ENCODE data around the gene B4GALT7.
A peak's percentile ranks its signal among the peaks of the same experiment; 100 is the strongest.

Gene B4GALT7, protein sequence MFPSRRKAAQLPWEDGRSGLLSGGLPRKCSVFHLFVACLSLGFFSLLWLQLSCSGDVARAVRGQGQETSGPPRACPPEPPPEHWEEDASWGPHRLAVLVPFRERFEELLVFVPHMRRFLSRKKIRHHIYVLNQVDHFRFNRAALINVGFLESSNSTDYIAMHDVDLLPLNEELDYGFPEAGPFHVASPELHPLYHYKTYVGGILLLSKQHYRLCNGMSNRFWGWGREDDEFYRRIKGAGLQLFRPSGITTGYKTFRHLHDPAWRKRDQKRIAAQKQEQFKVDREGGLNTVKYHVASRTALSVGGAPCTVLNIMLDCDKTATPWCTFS
- long read RNA-seq, transcript B4GALT7-201 (6 exons, 1,747 nt): major isoform, 33 of 47 reads
- long read RNA-seq, partial matches to known transcripts: 0 of 47 reads
- long read RNA-seq, other reads (novel, unspliced or antisense): 11 of 47 reads

DNA sequence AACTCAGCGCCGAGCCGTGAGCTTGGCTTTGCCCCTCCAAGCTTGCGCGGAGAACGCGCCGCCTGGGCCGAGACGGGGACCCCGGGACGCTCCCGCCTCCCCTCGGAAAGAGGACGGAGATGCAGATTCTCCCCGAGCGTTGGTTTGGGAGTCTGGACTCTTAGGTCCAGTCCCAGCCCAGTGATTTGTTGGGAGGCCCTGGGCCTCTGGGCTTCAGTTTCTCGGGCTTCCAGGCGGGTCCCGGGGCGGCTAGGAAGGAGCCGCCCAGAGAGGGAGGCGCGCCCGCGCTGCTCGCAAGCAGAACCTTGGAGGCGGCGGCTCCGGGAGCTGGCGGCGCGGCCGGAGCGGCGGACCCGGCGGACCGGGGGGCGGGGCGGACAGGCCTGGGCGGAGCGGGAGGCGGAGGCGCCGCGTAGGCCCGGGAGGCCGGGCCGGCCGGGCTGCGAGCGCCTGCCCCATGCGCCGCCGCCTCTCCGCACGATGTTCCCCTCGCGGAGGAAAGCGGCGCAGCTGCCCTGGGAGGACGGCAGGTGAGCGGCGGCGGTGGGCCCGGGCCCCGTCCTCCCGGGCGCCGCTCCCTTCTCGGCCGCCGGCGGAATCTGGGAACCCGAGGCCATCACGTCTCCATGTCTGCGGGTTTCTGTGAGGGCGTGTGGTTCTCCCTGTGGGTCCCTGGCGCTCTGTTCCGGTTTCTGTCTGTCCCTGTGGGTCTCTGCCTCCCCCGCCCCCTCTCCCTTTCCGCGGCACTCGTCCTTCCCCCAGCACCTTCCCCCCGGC is at the start of gene B4GALT7:
Gene B4GALT7, plus strand, starts transcription at position 402 of the 777 bp plus-strand sequence. Its CDS starts 79 bp downstream, at position 481.
- peak; percentile 67 to 74 for DNase-seq (ENCODE audit: low read depth in 1 of 2, low spot score in 1 of 2)
- TF ChIP-seq GABPA (IDR thresholded peaks at IDR 0.05; ENCODE audit: low read depth) (peak; percentile 81), SPI1 (IDR thresholded peaks at IDR 0.05; ENCODE audit: borderline replicate concordance, low read depth) (peak; percentile 37; the same call in 1 of the 2 replicates), POLR2AphosphoS5 (IDR thresholded peaks at IDR 0.05; ENCODE audit: low read depth) (peak; percentile 62)
- TF ChIP-seq, protein P1, sequence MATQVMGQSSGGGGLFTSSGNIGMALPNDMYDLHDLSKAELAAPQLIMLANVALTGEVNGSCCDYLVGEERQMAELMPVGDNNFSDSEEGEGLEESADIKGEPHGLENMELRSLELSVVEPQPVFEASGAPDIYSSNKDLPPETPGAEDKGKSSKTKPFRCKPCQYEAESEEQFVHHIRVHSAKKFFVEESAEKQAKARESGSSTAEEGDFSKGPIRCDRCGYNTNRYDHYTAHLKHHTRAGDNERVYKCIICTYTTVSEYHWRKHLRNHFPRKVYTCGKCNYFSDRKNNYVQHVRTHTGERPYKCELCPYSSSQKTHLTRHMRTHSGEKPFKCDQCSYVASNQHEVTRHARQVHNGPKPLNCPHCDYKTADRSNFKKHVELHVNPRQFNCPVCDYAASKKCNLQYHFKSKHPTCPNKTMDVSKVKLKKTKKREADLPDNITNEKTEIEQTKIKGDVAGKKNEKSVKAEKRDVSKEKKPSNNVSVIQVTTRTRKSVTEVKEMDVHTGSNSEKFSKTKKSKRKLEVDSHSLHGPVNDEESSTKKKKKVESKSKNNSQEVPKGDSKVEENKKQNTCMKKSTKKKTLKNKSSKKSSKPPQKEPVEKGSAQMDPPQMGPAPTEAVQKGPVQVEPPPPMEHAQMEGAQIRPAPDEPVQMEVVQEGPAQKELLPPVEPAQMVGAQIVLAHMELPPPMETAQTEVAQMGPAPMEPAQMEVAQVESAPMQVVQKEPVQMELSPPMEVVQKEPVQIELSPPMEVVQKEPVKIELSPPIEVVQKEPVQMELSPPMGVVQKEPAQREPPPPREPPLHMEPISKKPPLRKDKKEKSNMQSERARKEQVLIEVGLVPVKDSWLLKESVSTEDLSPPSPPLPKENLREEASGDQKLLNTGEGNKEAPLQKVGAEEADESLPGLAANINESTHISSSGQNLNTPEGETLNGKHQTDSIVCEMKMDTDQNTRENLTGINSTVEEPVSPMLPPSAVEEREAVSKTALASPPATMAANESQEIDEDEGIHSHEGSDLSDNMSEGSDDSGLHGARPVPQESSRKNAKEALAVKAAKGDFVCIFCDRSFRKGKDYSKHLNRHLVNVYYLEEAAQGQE (IDR thresholded peaks at IDR 0.05; ENCODE audit: insufficient replicate concordance, low read depth): peak; percentile 12
- TF ChIP-seq, protein P2, sequence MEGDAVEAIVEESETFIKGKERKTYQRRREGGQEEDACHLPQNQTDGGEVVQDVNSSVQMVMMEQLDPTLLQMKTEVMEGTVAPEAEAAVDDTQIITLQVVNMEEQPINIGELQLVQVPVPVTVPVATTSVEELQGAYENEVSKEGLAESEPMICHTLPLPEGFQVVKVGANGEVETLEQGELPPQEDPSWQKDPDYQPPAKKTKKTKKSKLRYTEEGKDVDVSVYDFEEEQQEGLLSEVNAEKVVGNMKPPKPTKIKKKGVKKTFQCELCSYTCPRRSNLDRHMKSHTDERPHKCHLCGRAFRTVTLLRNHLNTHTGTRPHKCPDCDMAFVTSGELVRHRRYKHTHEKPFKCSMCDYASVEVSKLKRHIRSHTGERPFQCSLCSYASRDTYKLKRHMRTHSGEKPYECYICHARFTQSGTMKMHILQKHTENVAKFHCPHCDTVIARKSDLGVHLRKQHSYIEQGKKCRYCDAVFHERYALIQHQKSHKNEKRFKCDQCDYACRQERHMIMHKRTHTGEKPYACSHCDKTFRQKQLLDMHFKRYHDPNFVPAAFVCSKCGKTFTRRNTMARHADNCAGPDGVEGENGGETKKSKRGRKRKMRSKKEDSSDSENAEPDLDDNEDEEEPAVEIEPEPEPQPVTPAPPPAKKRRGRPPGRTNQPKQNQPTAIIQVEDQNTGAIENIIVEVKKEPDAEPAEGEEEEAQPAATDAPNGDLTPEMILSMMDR (IDR thresholded peaks at IDR 0.05; ENCODE audit: insufficient read depth, low read length): no peak
- peak within 1 kb of the TSS; percentile 84 for H3K27ac ChIP-seq (replicated peaks)
- H3K27me3 ChIP-seq (ENCODE audit: insufficient read depth, poor library complexity, severe bottlenecking): no peaks in the 10 kb centered on the region
- H3K4me3 ChIP-seq (replicated peaks; ENCODE audit: insufficient read depth, low read length): peak within 1 kb of the TSS; percentile 73

DNA sequence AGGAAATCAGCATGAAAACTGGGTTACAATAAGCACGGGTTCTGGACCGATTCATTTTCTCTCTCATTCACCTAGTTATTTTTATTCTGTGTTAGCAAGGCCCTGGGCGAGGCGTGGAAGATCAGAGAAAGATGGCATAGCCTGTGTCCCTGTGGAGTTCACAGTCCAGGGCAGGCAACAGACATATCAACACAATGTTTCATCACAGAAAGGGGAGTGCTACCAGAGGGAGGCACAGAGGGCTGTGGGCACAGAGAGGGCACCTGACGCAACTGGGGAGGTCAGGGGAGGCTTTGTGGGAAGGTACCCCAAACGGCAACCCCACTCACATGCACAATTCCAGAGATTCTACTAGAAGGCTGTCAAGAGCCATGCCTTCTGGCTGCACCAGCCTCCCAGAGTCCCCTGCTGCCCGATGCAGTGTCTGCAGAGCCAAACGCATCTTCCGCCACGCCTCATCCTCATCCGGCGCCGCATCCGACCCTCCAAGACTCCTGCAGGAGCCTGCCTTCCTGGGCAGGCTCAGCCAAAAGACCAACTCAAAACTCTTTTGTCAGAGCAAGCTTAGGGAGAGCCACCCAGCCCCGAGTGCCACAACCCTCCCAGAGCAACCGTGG is 47.0 kb upstream of the B4GALT7 start:
- no peak overlapping the region for H3K27ac ChIP-seq (replicated peaks)

More for the DNA sequence above, 47.0 kb upstream of the B4GALT7 start:
- no peak for TF ChIP-seq GABPA (IDR thresholded peaks at IDR 0.05; ENCODE audit: low read depth)
- TF ChIP-seq, protein P2 (IDR thresholded peaks at IDR 0.05; ENCODE audit: insufficient read depth, low read length): no peak
- TF ChIP-seq POLR2AphosphoS5 (IDR thresholded peaks at IDR 0.05; ENCODE audit: low read depth): no peak
- TF ChIP-seq, protein P1 (IDR thresholded peaks at IDR 0.05; ENCODE audit: insufficient replicate concordance, low read depth): no peak
- TF ChIP-seq SPI1 (IDR thresholded peaks at IDR 0.05; ENCODE audit: borderline replicate concordance, low read depth): no peak
- peak in 1 of 2 experiments; percentile 14 for DNase-seq (ENCODE audit: low read depth in 1 of 2, low spot score in 1 of 2)
- H3K27me3 ChIP-seq (ENCODE audit: insufficient read depth, poor library complexity, severe bottlenecking): no peaks in the 10 kb centered on the region
- peak overlapping the region; percentile 94 for H3K4me3 ChIP-seq (replicated peaks; ENCODE audit: insufficient read depth, low read length)
